Mesendoderm (in vitro differentiated cells): ENCODE results near the gene NSUN2.

Experiments used
- DNase-seq: peaks from one replicate; pipeline ENCODE4 v3.0.0; 2013
- H2AK5ac ChIP-seq: 2 replicates; pipeline ENCODE4 v1.6.1; 2013; ENCODE audit warnings: low read length, inconsistent platforms
- H2BK120ac ChIP-seq: 2 replicates; pipeline ENCODE4 v1.6.1; 2013; ENCODE audit warnings: low read depth, mild to moderate bottlenecking, low read length, moderate library complexity, mixed read lengths
- H2BK15ac ChIP-seq: replicated peaks from 2 replicates; pipeline ENCODE4 v1.6.1; 2013; ENCODE audit warnings: low read depth, mild to moderate bottlenecking, moderate library complexity
- H2BK5ac ChIP-seq: 2 replicates; pipeline ENCODE4 v1.6.1; 2013; ENCODE audit warnings: low read length, inconsistent platforms
- H3K18ac ChIP-seq: 2 replicates; pipeline ENCODE4 v1.6.1; 2013; ENCODE audit warnings: mild to moderate bottlenecking, low read length, mixed read lengths
- H3K23ac ChIP-seq: one replicate; pipeline ENCODE4 v1.6.1; 2013; ENCODE audit warnings: low read length
- H3K27ac ChIP-seq: 2 replicates; pipeline ENCODE4 v1.5.1; 2013; ENCODE audit warnings: low read depth, mild to moderate bottlenecking, inconsistent platforms, low read length, moderate library complexity
- H3K27me3 ChIP-seq: 2 replicates; pipeline ENCODE4 v1.6.1; 2013; ENCODE audit warnings: low read length, control low read depth, mild to moderate bottlenecking, inconsistent platforms; ENCODE audit not compliant: insufficient read depth, poor library complexity
- H3K36me3 ChIP-seq: 2 replicates; pipeline ENCODE4 v1.6.1; 2013; ENCODE audit warnings: low read length, inconsistent platforms; ENCODE audit not compliant: control insufficient read depth, insufficient read depth
- H3K4ac ChIP-seq: one replicate; pipeline ENCODE4 v1.6.1; 2013; ENCODE audit warnings: low read depth, mild to moderate bottlenecking, low read length, moderate library complexity
- H3K4me1 ChIP-seq: 2 replicates; pipeline ENCODE4 v1.6.1; 2013; ENCODE audit warnings: low read depth, low read length, inconsistent platforms; ENCODE audit not compliant: control insufficient read depth
- H3K4me2 ChIP-seq: 2 replicates; pipeline ENCODE4 v1.6.1; 2013; ENCODE audit warnings: low read length
- H3K4me3 ChIP-seq: 2 replicates; pipeline ENCODE4 v1.5.1; 2013; ENCODE audit warnings: mild to moderate bottlenecking, low read length
- H3K56ac ChIP-seq: one replicate; pipeline ENCODE4 v1.6.1; 2013; ENCODE audit warnings: low read length
- H3K79me1 ChIP-seq: 2 replicates; pipeline ENCODE4 v1.6.1; 2013; ENCODE audit warnings: low read length, inconsistent platforms
- H3K79me2 ChIP-seq: 2 replicates; pipeline ENCODE4 v1.6.1; 2013; ENCODE audit warnings: mild to moderate bottlenecking, low read length; ENCODE audit not compliant: control insufficient read depth, insufficient read depth
- H3K9ac ChIP-seq: 2 replicates; pipeline ENCODE4 v1.6.1; 2013; ENCODE audit warnings: low read length, inconsistent platforms
- H4K5ac ChIP-seq: one replicate; pipeline ENCODE4 v1.6.1; 2013; ENCODE audit warnings: low read length
- H4K8ac ChIP-seq: one replicate; pipeline ENCODE4 v1.6.1; 2013; ENCODE audit warnings: low read depth, mild to moderate bottlenecking, control low read depth, low read length, moderate library complexity
- WGBS: extraction: QIAGEN DNeasy Blood & Tissue Kit; methylation state at CpG from one replicate; pipeline ENCODE4 v1.1.7; 2013; ENCODE audit warnings: low lambda C conversion rate, missing lambda C conversion rate; ENCODE audit not compliant: insufficient coverage; ENCODE audit errors: extremely low coverage; 5-methylcytosine and 5-hydroxymethylcytosine counted together

The NSUN2 gene

DNA sequence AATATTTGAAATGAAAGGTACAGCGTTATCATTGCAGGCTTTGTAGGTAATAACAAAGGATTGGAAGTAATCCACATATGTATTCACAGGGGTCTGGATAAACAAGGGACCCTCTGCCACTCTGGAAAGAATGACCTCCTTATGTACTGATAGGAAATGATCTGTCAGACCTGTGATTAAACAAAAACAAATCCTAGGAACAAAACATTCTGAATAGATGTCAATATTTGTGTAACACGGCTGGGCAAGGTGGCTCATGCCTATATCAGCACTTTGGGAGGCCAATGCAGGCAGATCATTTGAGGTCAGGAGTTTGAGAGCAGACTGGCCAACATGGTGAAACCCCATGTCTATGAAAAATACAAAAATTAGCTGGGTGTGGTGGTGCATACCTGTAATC lies 42.3 kb downstream of the NSUN2 start:
- H3K79me2 ChIP-seq: no peaks in the 10 kb centered on the region
- H2BK15ac ChIP-seq: no peak overlapping the region
- H3K27ac ChIP-seq: no peak overlapping the region
- H3K9ac ChIP-seq: no peak overlapping the region
- H3K36me3 ChIP-seq: no peaks in the 10 kb centered on the region
- H3K18ac ChIP-seq: no peak overlapping the region
- H2BK120ac ChIP-seq: no peak overlapping the region
- H2AK5ac ChIP-seq: no peak overlapping the region
- no peak overlapping the region for H4K5ac ChIP-seq
- H2BK5ac ChIP-seq: no peak overlapping the region
- no peak overlapping the region for H3K4me2 ChIP-seq
- no peaks in the 10 kb centered on the region for H3K79me1 ChIP-seq
- H3K56ac ChIP-seq: no peak overlapping the region
- no peaks in the 10 kb centered on the region for H3K4me1 ChIP-seq
- H3K27me3 ChIP-seq: no peaks in the 10 kb centered on the region
- no peak overlapping the region for H3K23ac ChIP-seq
- H3K4ac ChIP-seq: no peak overlapping the region
- H3K4me3 ChIP-seq: no peak overlapping the region
- H4K8ac ChIP-seq: no peak overlapping the region
- no CpG with 5 or more reads among the region's 2 CpGs for WGBS
- no peak for DNase-seq

DNA sequence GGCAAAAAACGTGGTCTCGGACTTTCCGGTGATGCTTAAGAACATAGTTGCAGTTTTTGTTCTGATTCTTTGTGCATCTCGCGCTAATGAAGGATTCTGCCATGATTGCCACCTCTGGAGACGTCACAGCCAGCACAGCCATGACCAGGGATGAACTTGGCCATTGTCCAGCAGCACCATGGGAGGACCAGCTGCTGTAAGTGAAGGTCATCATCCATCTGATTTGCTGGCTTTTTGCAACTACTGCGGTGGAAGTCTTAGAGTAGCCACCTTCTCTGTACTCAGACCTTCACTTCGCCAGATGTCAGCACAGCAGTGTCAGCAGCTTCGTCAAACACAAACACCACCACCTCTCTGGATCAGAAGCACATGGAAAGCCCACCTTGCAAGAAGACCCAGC lies 45.7 kb downstream of the NSUN2 start:
- no peak overlapping the region for H3K18ac ChIP-seq
- no peaks in the 10 kb centered on the region for H3K79me1 ChIP-seq
- no peak overlapping the region for H2BK5ac ChIP-seq
- no peak overlapping the region for H2BK15ac ChIP-seq
- no peak overlapping the region for H3K4me3 ChIP-seq
- no peak overlapping the region for H4K8ac ChIP-seq
- no peaks in the 10 kb centered on the region for H3K79me2 ChIP-seq
- DNase-seq: no peak
- peaks cover 4% of the 10 kb centered on the region for H3K27me3 ChIP-seq
- no peak overlapping the region for H3K23ac ChIP-seq
- no peak overlapping the region for H3K4ac ChIP-seq
- no peak overlapping the region for H2AK5ac ChIP-seq
- no peak overlapping the region for H3K27ac ChIP-seq
- H3K36me3 ChIP-seq: no peaks in the 10 kb centered on the region
- no peak overlapping the region for H4K5ac ChIP-seq
- H2BK120ac ChIP-seq: no peak overlapping the region
- H3K9ac ChIP-seq: no peak overlapping the region
- no peaks in the 10 kb centered on the region for H3K4me1 ChIP-seq
- H3K56ac ChIP-seq: no peak overlapping the region
- no CpG with 5 or more reads among the region's 9 CpGs for WGBS
- no peak overlapping the region for H3K4me2 ChIP-seq

DNA sequence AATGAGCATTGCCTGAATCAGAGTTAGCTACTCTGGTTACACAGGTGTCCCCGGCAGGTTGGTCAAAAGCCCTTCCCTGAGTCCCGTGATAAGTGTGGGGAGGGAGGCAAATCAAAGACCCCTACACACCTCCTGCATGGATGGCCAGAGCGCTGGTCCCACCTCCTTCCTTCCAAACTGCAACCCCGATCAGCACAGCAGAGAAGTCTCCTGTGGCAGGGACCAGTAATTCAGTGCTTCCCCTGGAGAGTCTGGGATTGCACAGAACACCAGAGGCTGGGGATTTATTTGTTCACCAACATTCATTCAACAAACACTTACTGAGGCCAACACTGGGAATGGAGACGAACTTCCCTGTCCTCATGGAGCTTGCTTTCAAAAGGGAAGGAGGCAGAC lies 46.2 kb downstream of the NSUN2 start:
- peaks cover 4% of the 10 kb centered on the region for H3K27me3 ChIP-seq
- no peak overlapping the region for H3K23ac ChIP-seq
- no peak for DNase-seq

GRCh38 chr5:6585939-6586646 lies 46.8 kb downstream of the NSUN2 start:
- WGBS: no CpG with 5 or more reads among the region's 15 CpGs

More for the DNA sequence above, 46.2 kb downstream of the NSUN2 start:
- Histone ChIP-seq H4K8ac (no peak overlapping the region), H3K36me3 (no peaks in the 10 kb centered on the region), H3K9ac (no peak overlapping the region), H3K4ac (no peak overlapping the region), H2BK120ac (no peak overlapping the region), H3K18ac (no peak overlapping the region), H3K27ac (no peak overlapping the region), H3K79me2 (no peaks in the 10 kb centered on the region), H2BK15ac (no peak overlapping the region), H2AK5ac (no peak overlapping the region), H3K4me1 (no peaks in the 10 kb centered on the region), H2BK5ac (no peak overlapping the region), H3K4me3 (no peak overlapping the region), H3K4me2 (no peak overlapping the region), H4K5ac (no peak overlapping the region), H3K79me1 (no peaks in the 10 kb centered on the region), H3K56ac (no peak overlapping the region)
- no CpG with 5 or more reads among the region's 5 CpGs for WGBS

DNA sequence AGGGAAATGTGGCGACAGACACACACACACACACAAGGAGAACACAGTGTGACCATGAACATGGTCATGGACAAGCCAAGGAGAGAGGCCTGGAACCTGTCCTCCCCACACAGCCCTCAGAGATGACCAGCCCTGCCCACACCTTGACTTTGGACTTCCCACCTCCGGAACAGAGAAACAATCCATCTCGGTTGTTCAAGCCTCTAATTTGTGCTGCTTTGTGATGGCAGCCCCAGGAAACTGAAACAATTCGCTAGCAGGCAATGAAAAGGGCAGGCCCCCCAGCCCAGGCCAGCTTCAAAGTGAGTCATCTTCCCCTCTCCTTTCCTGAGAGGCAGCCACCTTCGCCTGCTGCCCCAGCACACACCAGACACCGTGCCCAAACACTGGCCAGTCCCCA lies 47.7 kb downstream of the NSUN2 start:
- Histone ChIP-seq H3K4me1 (no peaks in the 10 kb centered on the region), H3K4me2 (no peak overlapping the region), H2BK15ac (no peak overlapping the region), H3K18ac (no peak overlapping the region), H2AK5ac (no peak overlapping the region), H2BK5ac (no peak overlapping the region), H3K4me3 (no peak overlapping the region), H3K27ac (no peak overlapping the region), H3K27me3 (peaks cover 4% of the 10 kb centered on the region), H3K9ac (no peak overlapping the region), H3K56ac (no peak overlapping the region), H3K23ac (no peak overlapping the region), H3K4ac (no peak overlapping the region), H4K5ac (no peak overlapping the region), H3K79me1 (no peaks in the 10 kb centered on the region), H4K8ac (no peak overlapping the region), H3K36me3 (no peaks in the 10 kb centered on the region), H2BK120ac (no peak overlapping the region), H3K79me2 (no peaks in the 10 kb centered on the region)
- DNase-seq: no peak
- WGBS: no CpG with 5 or more reads among the region's 6 CpGs

More at GRCh38 chr5:6585939-6586646, 46.8 kb downstream of the NSUN2 start:
- H3K27me3 ChIP-seq: peaks cover 4% of the 10 kb centered on the region
- H4K5ac ChIP-seq: no peak overlapping the region
- H3K36me3 ChIP-seq: no peaks in the 10 kb centered on the region
- no peak overlapping the region for H3K4ac ChIP-seq
- no peaks in the 10 kb centered on the region for H3K79me1 ChIP-seq
- no peaks in the 10 kb centered on the region for H3K4me1 ChIP-seq
- H3K23ac ChIP-seq: no peak overlapping the region
- H3K18ac ChIP-seq: no peak overlapping the region
- no peak overlapping the region for H3K4me3 ChIP-seq
- H4K8ac ChIP-seq: no peak overlapping the region
- H2BK5ac ChIP-seq: no peak overlapping the region
- no peak overlapping the region for H2AK5ac ChIP-seq
- H3K9ac ChIP-seq: no peak overlapping the region
- no peak overlapping the region for H2BK120ac ChIP-seq
- no peak overlapping the region for H3K56ac ChIP-seq
- DNase-seq: no peak
- no peak overlapping the region for H2BK15ac ChIP-seq
- H3K79me2 ChIP-seq: no peaks in the 10 kb centered on the region
- H3K27ac ChIP-seq: no peak overlapping the region
- H3K4me2 ChIP-seq: no peak overlapping the region

DNA sequence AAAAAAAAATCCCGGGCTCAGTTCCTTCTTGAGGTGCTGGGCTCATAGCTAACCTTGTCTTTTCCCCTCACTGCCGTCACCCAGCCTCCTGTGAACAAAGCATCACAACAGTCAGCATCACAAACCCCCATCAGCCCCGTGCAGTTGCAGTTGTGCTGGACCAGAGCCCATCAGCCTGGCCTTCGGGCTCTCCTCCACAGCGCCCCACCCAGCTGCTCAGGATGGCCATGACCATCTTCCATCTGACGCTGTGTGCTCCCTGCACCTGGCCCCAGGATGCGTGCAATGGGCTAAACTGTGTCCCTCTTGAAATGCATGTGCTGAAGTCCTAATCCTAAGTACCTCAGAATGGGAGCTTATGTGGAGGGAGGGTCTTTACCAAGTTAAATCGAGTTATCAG lies 48.1 kb downstream of the NSUN2 start:
- H2AK5ac ChIP-seq: no peak overlapping the region

More for the DNA sequence above, 48.1 kb downstream of the NSUN2 start:
- H3K27ac ChIP-seq: no peak overlapping the region
- H3K4me3 ChIP-seq: no peak overlapping the region
- no peaks in the 10 kb centered on the region for H3K4me1 ChIP-seq
- no peak for DNase-seq
- H3K23ac ChIP-seq: no peak overlapping the region
- no peaks in the 10 kb centered on the region for H3K79me2 ChIP-seq
- no peak overlapping the region for H3K18ac ChIP-seq
- H3K56ac ChIP-seq: no peak overlapping the region
- H4K5ac ChIP-seq: no peak overlapping the region
- no peak overlapping the region for H2BK5ac ChIP-seq
- H3K4ac ChIP-seq: no peak overlapping the region
- no peak overlapping the region for H3K4me2 ChIP-seq
- no peak overlapping the region for H2BK120ac ChIP-seq
- H3K27me3 ChIP-seq: peaks cover 4% of the 10 kb centered on the region
- no peak overlapping the region for H4K8ac ChIP-seq
- H3K79me1 ChIP-seq: no peaks in the 10 kb centered on the region
- no peak overlapping the region for H2BK15ac ChIP-seq
- H3K36me3 ChIP-seq: no peaks in the 10 kb centered on the region
- no CpG with 5 or more reads among the region's 8 CpGs for WGBS
- H3K9ac ChIP-seq: no peak overlapping the region
